Neural cell (in vitro differentiated cells): Measurements from ENCODE around the gene FGD6. TPM values are rescaled to one million over a fixed set of nuclear protein-coding genes. Genes with fewer than 3 reads are reported as not detected.

Experiments
- H2AFZ ChIP-seq: fragments of 200-600, 300-800 bp; sonication (generic), shearing (Covaris generic); 2 replicates; pipeline ENCODE4 v1.6.0; 2014; ENCODE audit warnings: low read depth, mild to moderate bottlenecking, antibody characterized with exemption, low read length, moderate library complexity
- H3F3A ChIP-seq: fragments of 200-600 bp; shearing (Covaris generic); 2 replicates; pipeline ENCODE4 v1.6.1; 2016; ENCODE audit warnings: mild to moderate bottlenecking, moderate library complexity, mixed read lengths, antibody characterized with exemption, low read length; ENCODE audit not compliant: insufficient read depth, poor library complexity, severe bottlenecking
- H3K27ac ChIP-seq: fragments of 200-600, 300-800 bp; sonication (generic), shearing (Covaris generic); 2 replicates; pipeline ENCODE4 v1.5.1; 2014; ENCODE audit warnings: mild to moderate bottlenecking, low read length, moderate library complexity
- H3K27me3 ChIP-seq: fragments of 300-800, 200-600 bp; sonication (generic), shearing (Covaris generic); 2 replicates; pipeline ENCODE4 v1.6.0; 2014; ENCODE audit warnings: mild to moderate bottlenecking, low read depth, low read length, moderate library complexity; ENCODE audit not compliant: insufficient read depth
- H3K36me3 ChIP-seq: fragments of 300-800, 200-600 bp; sonication (generic), shearing (Covaris generic); 2 replicates; pipeline ENCODE4 v1.5.1; 2014; ENCODE audit warnings: mild to moderate bottlenecking, antibody characterized with exemption, low read length, moderate library complexity; ENCODE audit not compliant: insufficient read depth
- H3K4me2 ChIP-seq: fragments of 300-800, 200-600 bp; sonication (generic), shearing (Covaris generic); 2 replicates; pipeline ENCODE4 v1.6.0; 2014; ENCODE audit warnings: mild to moderate bottlenecking, low read length
- H3K4me3 ChIP-seq: fragments of 300-800, 200-600 bp; sonication (generic), shearing (Covaris generic); 2 replicates; pipeline ENCODE4 v1.5.1; 2014; ENCODE audit warnings: mild to moderate bottlenecking, low read length, moderate library complexity
- H3K79me2 ChIP-seq: fragments of 200-600 bp; shearing (Covaris generic); replicated peaks from 2 replicates; pipeline ENCODE4 v1.6.0; 2014; ENCODE audit warnings: mild to moderate bottlenecking, low read length, moderate library complexity; ENCODE audit not compliant: insufficient read depth
- H3K9ac ChIP-seq: fragments of 300-800, 200-600 bp; sonication (generic), shearing (Covaris generic); 2 replicates; pipeline ENCODE4 v1.6.1; 2016; ENCODE audit warnings: mild to moderate bottlenecking, low read length, mixed read lengths
- H3K9me2 ChIP-seq: fragments of 200-600 bp; shearing (Covaris generic); 2 replicates; pipeline ENCODE4 v1.6.1; 2016; ENCODE audit warnings: mild to moderate bottlenecking, low read length, mixed read lengths; ENCODE audit not compliant: insufficient read depth
- H3K9me3 ChIP-seq: fragments of 200-600, 300-800 bp; sonication (generic), shearing (Covaris generic); 2 replicates; pipeline ENCODE4 v1.6.1; 2016; ENCODE audit warnings: mild to moderate bottlenecking, mixed run types, low read length, moderate library complexity, mixed read lengths
- H4K20me1 ChIP-seq: fragments of 200-600 bp; shearing (Covaris generic); 2 replicates; pipeline ENCODE4 v1.6.1; 2016; ENCODE audit warnings: mild to moderate bottlenecking, mixed run types; ENCODE audit not compliant: insufficient read depth
- CTCF ChIP-seq: fragments of 450-650 bp; IDR thresholded peaks from 2 replicates; pipeline ENCODE4 v1.5.1; 2014; ENCODE audit warnings: antibody characterized with exemption, mild to moderate bottlenecking, moderate library complexity; ENCODE audit not compliant: poor library complexity, severe bottlenecking
- EP300 ChIP-seq: fragments of 450-650 bp; conservative IDR thresholded peaks from 2 replicates; pipeline ENCODE4 v1.6.1; 2014; ENCODE audit warnings: antibody characterized with exemption, mild to moderate bottlenecking, moderate library complexity; ENCODE audit not compliant: poor library complexity, severe bottlenecking
- EZH2 ChIP-seq: fragments of 200-600, 300-800 bp; shearing (Covaris generic), sonication (generic); IDR thresholded peaks from 2 replicates; pipeline ENCODE4 v1.6.1; 2014; ENCODE audit warnings: antibody characterized with exemption, low read length, borderline replicate concordance, mild to moderate bottlenecking; ENCODE audit not compliant: insufficient read depth, poor library complexity, severe bottlenecking
- MXI1 ChIP-seq: fragments of 450-650 bp; conservative IDR thresholded peaks from 2 replicates; pipeline ENCODE4 v1.6.1; 2014; ENCODE audit warnings: antibody characterized with exemption, mild to moderate bottlenecking; ENCODE audit not compliant: poor library complexity, severe bottlenecking
- POLR2AphosphoS5 ChIP-seq: IDR thresholded peaks from 2 replicates; pipeline ENCODE4 v1.6.1; 2012
- RAD21 ChIP-seq: fragments of 450-650 bp; conservative IDR thresholded peaks from 2 replicates; pipeline ENCODE4 v1.6.1; 2014; ENCODE audit warnings: antibody characterized with exemption, mild to moderate bottlenecking, moderate library complexity
- SMC3 ChIP-seq: fragments of 450-650 bp; conservative IDR thresholded peaks from 2 replicates; pipeline ENCODE4 v1.6.1; 2014; ENCODE audit warnings: antibody characterized with exemption, mild to moderate bottlenecking, moderate library complexity; ENCODE audit not compliant: poor library complexity
- TAF1 ChIP-seq: IDR thresholded peaks from 2 replicates; pipeline ENCODE4 v1.6.1; 2012; ENCODE audit warnings: low read depth
- polyA plus RNA-seq: library from polyadenylated mRNA; depleted of rRNA; stranded (reverse); fragments of >200 nt; gene quantifications from 2 replicates; pipeline ENCODE4 v1.2.3, GENCODE V29; 2014
- TF ChIP-seq, protein P1 (sequence below): IDR thresholded peaks from 2 replicates; pipeline ENCODE4 v1.6.1; 2012; ENCODE audit warnings: borderline replicate concordance

FGD6 gene
- polyA plus RNA-seq, 1 donor from 2014 or later = 4.6 TPM

- H2AFZ ChIP-seq = no peak overlapping the region
- H3K9me2 ChIP-seq = no peaks in the 10 kb centered on the region
- H3K27me3 ChIP-seq = no peaks in the 10 kb centered on the region
- TF ChIP-seq SMC3 = no peak
- no peak for TF ChIP-seq EZH2
- TF ChIP-seq CTCF = no peak
- no peaks in the 10 kb centered on the region for H3K79me2 ChIP-seq
- no peaks in the 10 kb centered on the region for H3K36me3 ChIP-seq
- no peak overlapping the region for H3K4me3 ChIP-seq
- H3K27ac ChIP-seq = no peak overlapping the region
- no peaks in the 10 kb centered on the region for H4K20me1 ChIP-seq
- no peak overlapping the region for H3K4me2 ChIP-seq
- no peak overlapping the region for H3K9ac ChIP-seq
- H3F3A ChIP-seq = no peaks in the 10 kb centered on the region
- no peaks in the 10 kb centered on the region for H3K9me3 ChIP-seq
These were observed 133.3 kb downstream of the FGD6 start for GRCh38 chr12:95083938-95084337.

DNA sequence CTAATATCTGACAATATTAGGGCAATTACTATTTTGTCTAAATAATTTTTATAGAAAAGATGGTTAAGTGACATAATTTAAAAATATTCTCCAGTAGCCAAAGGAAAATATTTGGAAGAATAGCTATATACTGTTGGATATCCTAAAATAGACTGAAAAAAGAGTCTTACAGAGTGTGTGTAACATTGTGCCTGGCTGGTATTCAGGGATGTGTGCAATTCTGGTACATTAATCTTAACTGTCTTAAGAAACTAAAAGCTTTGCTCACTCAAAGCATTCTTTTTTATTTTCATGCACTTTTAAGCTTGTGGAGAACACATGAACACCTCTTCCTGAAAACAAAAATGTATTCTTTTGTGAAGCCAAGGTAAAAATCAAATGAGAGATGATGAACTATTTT lies 133.8 kb downstream of the FGD6 start:
- Histone ChIP-seq H3F3A (no peaks in the 10 kb centered on the region), H3K9ac (no peak overlapping the region), H3K4me2 (no peak overlapping the region), H3K9me3 (no peaks in the 10 kb centered on the region), H3K9me2 (no peaks in the 10 kb centered on the region), H4K20me1 (no peaks in the 10 kb centered on the region), H3K27ac (no peak overlapping the region), H3K27me3 (no peaks in the 10 kb centered on the region), H3K36me3 (no peaks in the 10 kb centered on the region), H2AFZ (no peak overlapping the region), H3K4me3 (no peak overlapping the region), H3K79me2 (no peaks in the 10 kb centered on the region)
- TF ChIP-seq TAF1 (no peak), EZH2 (no peak), POLR2AphosphoS5 (no peak), RAD21 (no peak)
- TF ChIP-seq, protein P1, sequence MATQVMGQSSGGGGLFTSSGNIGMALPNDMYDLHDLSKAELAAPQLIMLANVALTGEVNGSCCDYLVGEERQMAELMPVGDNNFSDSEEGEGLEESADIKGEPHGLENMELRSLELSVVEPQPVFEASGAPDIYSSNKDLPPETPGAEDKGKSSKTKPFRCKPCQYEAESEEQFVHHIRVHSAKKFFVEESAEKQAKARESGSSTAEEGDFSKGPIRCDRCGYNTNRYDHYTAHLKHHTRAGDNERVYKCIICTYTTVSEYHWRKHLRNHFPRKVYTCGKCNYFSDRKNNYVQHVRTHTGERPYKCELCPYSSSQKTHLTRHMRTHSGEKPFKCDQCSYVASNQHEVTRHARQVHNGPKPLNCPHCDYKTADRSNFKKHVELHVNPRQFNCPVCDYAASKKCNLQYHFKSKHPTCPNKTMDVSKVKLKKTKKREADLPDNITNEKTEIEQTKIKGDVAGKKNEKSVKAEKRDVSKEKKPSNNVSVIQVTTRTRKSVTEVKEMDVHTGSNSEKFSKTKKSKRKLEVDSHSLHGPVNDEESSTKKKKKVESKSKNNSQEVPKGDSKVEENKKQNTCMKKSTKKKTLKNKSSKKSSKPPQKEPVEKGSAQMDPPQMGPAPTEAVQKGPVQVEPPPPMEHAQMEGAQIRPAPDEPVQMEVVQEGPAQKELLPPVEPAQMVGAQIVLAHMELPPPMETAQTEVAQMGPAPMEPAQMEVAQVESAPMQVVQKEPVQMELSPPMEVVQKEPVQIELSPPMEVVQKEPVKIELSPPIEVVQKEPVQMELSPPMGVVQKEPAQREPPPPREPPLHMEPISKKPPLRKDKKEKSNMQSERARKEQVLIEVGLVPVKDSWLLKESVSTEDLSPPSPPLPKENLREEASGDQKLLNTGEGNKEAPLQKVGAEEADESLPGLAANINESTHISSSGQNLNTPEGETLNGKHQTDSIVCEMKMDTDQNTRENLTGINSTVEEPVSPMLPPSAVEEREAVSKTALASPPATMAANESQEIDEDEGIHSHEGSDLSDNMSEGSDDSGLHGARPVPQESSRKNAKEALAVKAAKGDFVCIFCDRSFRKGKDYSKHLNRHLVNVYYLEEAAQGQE = no peak

GRCh38 chr12:95077341-95077740 lies 139.9 kb downstream of the FGD6 start:
- Histone ChIP-seq H3K9ac (no peak overlapping the region), H3K79me2 (peaks cover 2% of the 10 kb centered on the region), H4K20me1 (no peaks in the 10 kb centered on the region), H3K27ac (no peak overlapping the region), H3K36me3 (no peaks in the 10 kb centered on the region), H2AFZ (no peak overlapping the region), H3K4me3 (no peak overlapping the region), H3K4me2 (no peak overlapping the region), H3F3A (no peaks in the 10 kb centered on the region), H3K9me3 (no peaks in the 10 kb centered on the region), H3K27me3 (no peaks in the 10 kb centered on the region), H3K9me2 (no peaks in the 10 kb centered on the region)
- TF ChIP-seq MXI1 = no peak
- no peak for TF ChIP-seq POLR2AphosphoS5
- TF ChIP-seq EP300 = no peak
- TF ChIP-seq, protein P1 = no peak
- TF ChIP-seq RAD21 = no peak
- no peak for TF ChIP-seq CTCF
- TF ChIP-seq TAF1 = no peak
- no peak for TF ChIP-seq EZH2
- TF ChIP-seq SMC3 = no peak
